Endothelial cell of umbilical vein (primary cell): Measurements from ENCODE around the gene ANKRD31.

Experiments
- EZH2 ChIP-seq: IDR thresholded peaks from 2 replicates; pipeline ENCODE4 v1.6.1; 2012; ENCODE audit warnings: borderline replicate concordance, low read depth, mild to moderate bottlenecking, moderate library complexity, low read length, inconsistent platforms; ENCODE audit not compliant: severe bottlenecking
- FOS ChIP-seq: IDR thresholded peaks from 2 replicates; pipeline ENCODE4 v1.6.1; 2011; ENCODE audit warnings: mild to moderate bottlenecking, low read length, moderate library complexity, borderline replicate concordance; ENCODE audit not compliant: insufficient read depth
- JUN ChIP-seq: IDR thresholded peaks from 2 replicates; pipeline ENCODE4 v1.6.1; 2011; ENCODE audit warnings: borderline replicate concordance, low read depth; ENCODE audit not compliant: insufficient read length, insufficient read depth
- MYC ChIP-seq: IDR thresholded peaks from one replicate; pipeline ENCODE4 v1.6.1; 2011; ENCODE audit warnings: mild to moderate bottlenecking, low read depth, low read length
- POLR2A ChIP-seq: IDR thresholded peaks from 2 replicates; pipeline ENCODE4 v1.6.1; 2012; ENCODE audit warnings: low read depth, mild to moderate bottlenecking, control low read depth, low read length
- POLR2AphosphoS5 ChIP-seq: IDR thresholded peaks from 2 replicates; pipeline ENCODE4 v1.6.1; 2012; ENCODE audit warnings: low read depth, mild to moderate bottlenecking, control low read depth, low read length, moderate library complexity; ENCODE audit not compliant: insufficient read depth
- TF ChIP-seq, protein P1 (sequence below), 2 donors: IDR thresholded peaks; 1 replicate in 1 of 2; 2 replicates in 1 of 2; pipeline ENCODE4 v1.5.1; 2011; ENCODE audit warnings: low read length in 2 of 2, mild to moderate bottlenecking in 2 of 2, moderate library complexity in 2 of 2, control low read depth in 1 of 2, inconsistent platforms in 1 of 2, low read depth in 1 of 2; ENCODE audit not compliant: insufficient read depth in 1 of 2; ENCODE audit errors: extremely low read depth in 1 of 2
- TF ChIP-seq, protein P2 (sequence below): IDR thresholded peaks from 2 replicates; pipeline ENCODE4 v1.6.1; 2011; ENCODE audit not compliant: insufficient read depth, insufficient read length

DNA sequence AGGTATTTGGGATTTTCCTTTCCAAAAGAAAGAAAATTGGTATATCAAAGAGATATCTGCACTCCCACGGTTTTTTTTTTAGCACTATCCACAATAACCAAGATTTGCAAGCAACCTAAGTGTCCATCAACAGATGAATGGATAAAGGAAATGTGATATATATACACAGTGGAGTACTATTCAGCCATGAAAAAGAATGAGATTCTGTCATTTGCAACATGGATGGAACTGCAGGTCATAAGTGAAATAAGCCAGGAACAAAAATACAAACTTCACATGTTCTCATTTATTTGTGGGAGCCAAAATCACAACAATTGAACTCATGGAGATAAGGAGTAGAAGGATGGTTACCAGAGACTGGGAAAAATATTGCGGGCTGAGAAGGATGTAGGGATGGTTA is 9.8 kb downstream of the ANKRD31 start:
- TF ChIP-seq EZH2 (no peak), POLR2AphosphoS5 (no peak), POLR2A (no peak), JUN (no peak), MYC (no peak), FOS (no peak)
- TF ChIP-seq, protein P1, sequence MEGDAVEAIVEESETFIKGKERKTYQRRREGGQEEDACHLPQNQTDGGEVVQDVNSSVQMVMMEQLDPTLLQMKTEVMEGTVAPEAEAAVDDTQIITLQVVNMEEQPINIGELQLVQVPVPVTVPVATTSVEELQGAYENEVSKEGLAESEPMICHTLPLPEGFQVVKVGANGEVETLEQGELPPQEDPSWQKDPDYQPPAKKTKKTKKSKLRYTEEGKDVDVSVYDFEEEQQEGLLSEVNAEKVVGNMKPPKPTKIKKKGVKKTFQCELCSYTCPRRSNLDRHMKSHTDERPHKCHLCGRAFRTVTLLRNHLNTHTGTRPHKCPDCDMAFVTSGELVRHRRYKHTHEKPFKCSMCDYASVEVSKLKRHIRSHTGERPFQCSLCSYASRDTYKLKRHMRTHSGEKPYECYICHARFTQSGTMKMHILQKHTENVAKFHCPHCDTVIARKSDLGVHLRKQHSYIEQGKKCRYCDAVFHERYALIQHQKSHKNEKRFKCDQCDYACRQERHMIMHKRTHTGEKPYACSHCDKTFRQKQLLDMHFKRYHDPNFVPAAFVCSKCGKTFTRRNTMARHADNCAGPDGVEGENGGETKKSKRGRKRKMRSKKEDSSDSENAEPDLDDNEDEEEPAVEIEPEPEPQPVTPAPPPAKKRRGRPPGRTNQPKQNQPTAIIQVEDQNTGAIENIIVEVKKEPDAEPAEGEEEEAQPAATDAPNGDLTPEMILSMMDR (IDR thresholded peaks at IDR 0.05; ENCODE audit: extremely low read depth in 1 of 2, insufficient read depth in 1 of 2, low read depth in 1 of 2, low read length in 2 of 2): no peak
- TF ChIP-seq, protein P2, sequence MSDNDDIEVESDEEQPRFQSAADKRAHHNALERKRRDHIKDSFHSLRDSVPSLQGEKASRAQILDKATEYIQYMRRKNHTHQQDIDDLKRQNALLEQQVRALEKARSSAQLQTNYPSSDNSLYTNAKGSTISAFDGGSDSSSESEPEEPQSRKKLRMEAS: no peak
